Tibial artery (tissue), 4 donors: ENCODE measurements around the gene B3GALT4.
"Not testable (repeated sequence)": the region's sequence is repeated elsewhere in the genome, so short reads cannot be mapped to it uniquely, and the experiment has no call there.

ENCODE experiments used
- DNase-seq, 2 donors: peaks; one replicate each; pipeline ENCODE4 v3.0.0-alpha.2; 2019
- H3K27ac ChIP-seq, 2 donors: fragments of 200-600 bp; sonication (generic) in 1 of 2; 1 replicate in 1 of 2; 2 replicates in 1 of 2; pipeline ENCODE4 v1.5.1; 2018 to 2019; ENCODE audit warnings: mild to moderate bottlenecking in 1 of 2
- H3K27me3 ChIP-seq, 2 donors: fragments of 200-600 bp; sonication (generic) in 1 of 2; one replicate each; pipeline versions ENCODE4 v1.5.1 to v1.6.0; 2016 to 2019
- H3K36me3 ChIP-seq, 3 donors: fragments of 200-600 bp; sonication (generic) in 2 of 3; one replicate each; pipeline ENCODE4 v1.5.1; 2016 to 2019; ENCODE audit warnings: mild to moderate bottlenecking in 2 of 3
- H3K4me1 ChIP-seq, 4 donors: fragments of 200-600 bp; sonication (generic) in 2 of 4; 1 replicate in 3 of 4; 2 replicates in 1 of 4; pipeline ENCODE4 v1.5.1; 2016 to 2019
- H3K4me3 ChIP-seq, 2 donors: fragments of 200-600 bp; sonication (generic) in 1 of 2; 1 replicate in 1 of 2; 2 replicates in 1 of 2; pipeline ENCODE4 v1.5.1; 2018 to 2019; ENCODE audit warnings: mild to moderate bottlenecking in 2 of 2
- H3K9me3 ChIP-seq, 3 donors: fragments of 200-600 bp; sonication (generic) in 1 of 3; one replicate each; pipeline ENCODE4 v1.5.1; 2016 to 2019
- intact Hi-C: fragments of 100-400 bp; cut with DNase I; formaldehyde crosslinking; loops from one replicate; pipeline ENCODE4 v1.15.0; 2023; ENCODE audit warnings: low total_unique reads
- TF ChIP-seq, protein P1 (sequence below), 2 experiments: fragments of 200-600 bp in 1 of 2; fragments of 450-650 bp in 1 of 2; IDR thresholded peaks; one replicate each; pipeline ENCODE4 v1.5.1; 2017 to 2019; ENCODE audit warnings: antibody characterized with exemption in 2 of 2, mild to moderate bottlenecking in 1 of 2, moderate library complexity in 1 of 2

Gene B3GALT4

DNA sequence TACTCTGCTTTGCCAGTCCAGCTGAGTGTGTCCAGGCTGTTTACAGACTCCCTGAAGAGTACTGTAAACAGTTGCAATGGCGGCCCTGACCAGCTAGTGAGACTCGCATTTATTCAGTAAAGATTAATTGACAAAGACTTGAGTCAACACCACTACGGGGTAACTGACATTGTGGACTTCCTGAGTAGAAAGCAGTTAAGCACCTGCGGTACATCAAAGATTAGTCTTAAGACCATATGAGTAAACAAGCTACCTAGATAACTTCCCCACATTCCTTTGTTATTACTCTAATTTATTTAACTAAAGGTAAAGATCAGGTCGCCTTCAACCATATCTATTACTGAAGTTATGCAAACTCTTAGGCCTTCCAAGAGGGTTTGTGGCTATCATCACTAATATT is 17.9 kb upstream of the B3GALT4 start:
- intact Hi-C loops, result no loop called here
- no peaks in the 10 kb centered on the region for H3K9me3 ChIP-seq

DNA sequence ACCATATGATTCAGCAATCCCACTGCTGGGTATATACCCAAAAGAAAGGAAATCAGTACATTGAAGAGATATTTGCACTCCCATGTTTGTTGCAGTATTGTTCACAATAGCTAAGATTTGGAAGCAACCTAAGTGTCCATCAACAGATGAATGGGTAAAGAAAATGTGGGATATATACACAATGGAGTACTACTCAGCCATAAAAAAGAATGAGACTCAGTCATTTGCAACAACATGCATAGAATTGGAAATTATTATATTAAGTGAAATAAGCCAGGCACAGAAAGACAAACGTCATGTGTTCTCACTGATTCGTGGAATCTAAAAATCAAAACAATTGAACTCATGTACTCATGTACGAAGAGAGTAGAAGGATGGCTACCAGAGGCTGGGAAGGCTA is 14.4 kb upstream of the B3GALT4 start:
- H3K4me1 ChIP-seq, intact Hi-C loops, DNase-seq, H3K27me3 ChIP-seq, H3K4me3 ChIP-seq, H3K9me3 ChIP-seq, H3K27ac ChIP-seq: not testable (repeated sequence)
- H3K36me3 ChIP-seq, result peaks cover 49 to 93% (median 64%) of the 10 kb centered on the region in 3 donors

More for the DNA sequence above, 17.9 kb upstream of the B3GALT4 start:
- Histone ChIP-seq H3K27me3 (no peaks in the 10 kb centered on the region), H3K4me3 (no peak overlapping the region), H3K27ac (no peak overlapping the region), H3K36me3 (peaks cover 15 to 65% (median 37%) of the 10 kb centered on the region in 3 donors), H3K4me1 (no peaks in the 10 kb centered on the region)
- no peak for DNase-seq
- TF ChIP-seq, protein P1, sequence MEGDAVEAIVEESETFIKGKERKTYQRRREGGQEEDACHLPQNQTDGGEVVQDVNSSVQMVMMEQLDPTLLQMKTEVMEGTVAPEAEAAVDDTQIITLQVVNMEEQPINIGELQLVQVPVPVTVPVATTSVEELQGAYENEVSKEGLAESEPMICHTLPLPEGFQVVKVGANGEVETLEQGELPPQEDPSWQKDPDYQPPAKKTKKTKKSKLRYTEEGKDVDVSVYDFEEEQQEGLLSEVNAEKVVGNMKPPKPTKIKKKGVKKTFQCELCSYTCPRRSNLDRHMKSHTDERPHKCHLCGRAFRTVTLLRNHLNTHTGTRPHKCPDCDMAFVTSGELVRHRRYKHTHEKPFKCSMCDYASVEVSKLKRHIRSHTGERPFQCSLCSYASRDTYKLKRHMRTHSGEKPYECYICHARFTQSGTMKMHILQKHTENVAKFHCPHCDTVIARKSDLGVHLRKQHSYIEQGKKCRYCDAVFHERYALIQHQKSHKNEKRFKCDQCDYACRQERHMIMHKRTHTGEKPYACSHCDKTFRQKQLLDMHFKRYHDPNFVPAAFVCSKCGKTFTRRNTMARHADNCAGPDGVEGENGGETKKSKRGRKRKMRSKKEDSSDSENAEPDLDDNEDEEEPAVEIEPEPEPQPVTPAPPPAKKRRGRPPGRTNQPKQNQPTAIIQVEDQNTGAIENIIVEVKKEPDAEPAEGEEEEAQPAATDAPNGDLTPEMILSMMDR (IDR thresholded peaks at IDR 0.05), result no peak

DNA sequence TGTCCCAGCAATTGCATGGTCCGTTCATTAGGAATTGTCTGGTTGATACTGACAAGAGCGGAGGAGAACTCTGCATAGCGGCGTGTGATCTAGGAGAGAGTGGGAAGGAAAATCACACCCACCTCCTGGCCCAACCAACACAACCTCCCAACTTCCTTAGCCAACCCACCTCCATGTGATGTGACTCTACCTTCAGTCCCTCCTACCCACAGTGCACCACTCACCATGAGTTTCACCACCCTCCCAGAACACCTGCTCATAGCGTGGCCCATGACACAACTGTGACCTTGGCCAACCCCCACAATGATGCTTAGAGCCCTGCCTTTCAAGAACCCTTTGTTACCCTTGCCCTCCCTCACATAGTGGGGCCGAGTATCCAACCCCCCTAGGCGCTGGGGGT is 12.9 kb upstream of the B3GALT4 start:
- Histone ChIP-seq H3K9me3 (no peaks in the 10 kb centered on the region), H3K27me3 (no peaks in the 10 kb centered on the region), H3K36me3 (peaks cover 64 to 97% (median 71%) of the 10 kb centered on the region in 3 donors), H3K27ac (no peak overlapping the region), H3K4me3 (no peak overlapping the region), H3K4me1 (no peaks in the 10 kb centered on the region)
- DNase-seq, result no peak
- intact Hi-C loops, result no loop called here
- TF ChIP-seq, protein P1 (IDR thresholded peaks at IDR 0.05), result no peak

DNA sequence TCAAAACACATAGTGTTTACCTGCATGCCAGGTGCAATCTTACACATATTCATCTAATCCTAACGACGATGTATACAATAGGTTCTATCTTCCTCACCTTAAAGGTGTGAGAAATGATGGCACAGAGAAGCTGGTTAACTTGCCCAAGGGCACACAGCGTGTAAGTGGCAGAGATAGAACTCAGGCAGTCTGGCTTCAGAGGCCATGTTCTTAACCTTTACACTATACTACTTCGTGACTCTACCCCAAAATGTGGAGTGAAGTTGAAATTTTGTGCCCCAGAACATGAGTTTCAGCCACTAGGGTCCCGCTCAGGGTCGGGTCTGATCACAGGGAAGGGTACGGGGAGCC is 5.8 kb upstream of the B3GALT4 start:
- H3K4me3 ChIP-seq, result peak overlapping the region; percentile 60 to 91
- DNase-seq, result no peak
- TF ChIP-seq, protein P1 (IDR thresholded peaks at IDR 0.05), result no peak
- H3K4me1 ChIP-seq, result peaks cover 0 to 49% (median 44%) of the 10 kb centered on the region in 4 donors
- H3K27me3 ChIP-seq, result no peaks in the 10 kb centered on the region
- intact Hi-C loops, result no loop called here
- H3K36me3 ChIP-seq, result peaks cover 42 to 65% (median 49%) of the 10 kb centered on the region in 3 donors
- H3K27ac ChIP-seq, result peak overlapping the region; percentile 91 to 95
- H3K9me3 ChIP-seq, result no peaks in the 10 kb centered on the region

DNA sequence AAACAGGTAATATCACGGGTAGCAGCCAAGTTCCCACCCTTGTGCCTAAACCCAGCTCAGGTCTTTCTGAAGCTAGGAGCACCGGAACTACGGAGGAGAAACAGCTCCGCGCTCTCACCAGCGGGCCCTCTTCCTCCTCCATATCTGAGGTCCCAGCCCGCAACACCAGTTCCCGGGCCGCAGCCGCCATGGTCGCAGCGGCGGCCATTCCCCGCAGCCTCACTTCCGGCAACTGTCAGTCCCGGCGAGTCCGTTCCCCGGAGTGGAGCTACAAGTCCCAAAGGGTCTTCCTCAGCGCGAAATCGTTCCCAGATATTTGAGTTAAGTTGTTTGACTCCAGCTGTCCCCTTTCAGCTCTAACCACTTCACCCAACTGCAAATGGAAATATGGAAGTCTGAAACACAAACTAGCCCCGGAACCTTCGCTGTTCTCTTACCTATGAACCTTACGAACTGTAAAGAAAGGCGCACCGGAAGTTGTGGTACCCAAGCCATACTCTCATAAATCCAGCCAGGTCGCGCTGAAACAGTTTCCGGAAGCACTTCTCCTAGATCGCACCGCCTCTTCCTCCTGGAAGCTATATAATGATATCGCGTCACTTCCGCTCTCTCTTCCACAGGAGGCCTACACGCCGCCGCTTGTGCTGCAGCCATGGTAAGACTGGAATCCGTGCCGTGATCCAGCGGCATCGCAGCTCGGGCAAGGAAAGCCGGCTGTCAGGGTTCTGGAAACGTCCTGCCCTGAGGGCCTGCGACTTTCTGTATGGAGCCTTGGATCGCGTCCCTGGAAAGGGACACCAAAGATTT is 5.3 kb upstream of the B3GALT4 start, which contains the start of the genes RPS18 and VPS52:
RPS18 (plus strand) TSS at position 608 of the 807 bp plus-strand sequence; CDS start at position 653, 45 bp downstream.
VPS52 (minus strand) TSS at position 409 of the 807 bp plus-strand sequence; CDS start at position 208, 201 bp downstream.
- Histone ChIP-seq H3K4me1 (peaks cover 5 to 55% (median 50%) of the 10 kb centered on the region in 4 donors), H3K9me3 (no peaks in the 10 kb centered on the region), H3K4me3 (peak within 1 kb of the TSS; percentile 60 to 91), H3K27ac (peak within 1 kb of the TSS; percentile 91 to 95), H3K36me3 (peaks cover 44 to 63% (median 44%) of the 10 kb centered on the region in 3 donors), H3K27me3 (no peaks in the 10 kb centered on the region)
- intact Hi-C loops, result no loop called here
- peak; percentile 96 for DNase-seq
- TF ChIP-seq, protein P1 (IDR thresholded peaks at IDR 0.05), result no peak
